Body of pancreas (tissue), 4 donors: ENCODE results near the gene SNX30.

Source experiments
- CTCF ChIP-seq, 7 experiments: fragments of 450-650 bp in 4 of 7; fragments of 200-600 bp in 3 of 7; sonication (generic) in 3 of 7; IDR thresholded peaks; one replicate each; pipeline ENCODE4 v1.5.1; 2016 to 2019; ENCODE audit warnings: antibody characterized with exemption in 7 of 7
- POLR2A ChIP-seq, 3 donors: fragments of 450-650 bp; IDR thresholded peaks; one replicate each; pipeline ENCODE4 v1.6.1; 2016; ENCODE audit warnings: antibody characterized with exemption in 3 of 3, mild to moderate bottlenecking in 2 of 3

GRCh38 chr9:112905084-112905483 lies 154.5 kb downstream of the SNX30 start:
- TF ChIP-seq CTCF (IDR thresholded peaks at IDR 0.05): no peak
- no peak for TF ChIP-seq POLR2A (IDR thresholded peaks at IDR 0.05)
